ENCODE measurements around the gene MAZ. TPM values are rescaled to one million over a fixed set of nuclear protein-coding genes. Genes with fewer than 3 reads are reported as not detected.
"Not testable (repeated sequence)": the region's sequence is repeated elsewhere in the genome, so short reads cannot be mapped to it uniquely, and the experiment has no call there.

MAZ gene
- 100 to 1,000 TPM; 124 to 148 TPM for total RNA-seq
- long read RNA-seq, donor 1, transcript MAZ-202 (5 exons, 2,532 nt): major isoform, 20 of 63 reads
- long read RNA-seq, donor 1, transcript MAZ-214 (3 exons, 1,464 nt): minor isoform, 19 of 63 reads
- long read RNA-seq, donor 1, transcript MAZ-201 (6 exons, 2,698 nt): minor isoform, 8 of 63 reads
- long read RNA-seq, donor 1, partial matches to known transcripts: 14 of 63 reads
- long read RNA-seq, donor 1, other reads (novel, unspliced or antisense): 2 of 63 reads
- long read RNA-seq, donor 2, transcript MAZ-214 (3 exons, 1,464 nt): major isoform, 29 of 90 reads
- long read RNA-seq, donor 2, partial matches to known transcripts: 58 of 90 reads
- long read RNA-seq, donor 2, other reads (novel, unspliced or antisense): 0 of 90 reads

- DNase-seq (ENCODE audit: low spot score): no peak
- intact Hi-C loops (cut with DNase I): no loop called here
Measured at GRCh38 chr16:29806099-29806579, at the start of gene MAZ. MAZ (plus strand) TSS chr16:29806529; CDS start chr16:29806702, 173 bp downstream.

DNA sequence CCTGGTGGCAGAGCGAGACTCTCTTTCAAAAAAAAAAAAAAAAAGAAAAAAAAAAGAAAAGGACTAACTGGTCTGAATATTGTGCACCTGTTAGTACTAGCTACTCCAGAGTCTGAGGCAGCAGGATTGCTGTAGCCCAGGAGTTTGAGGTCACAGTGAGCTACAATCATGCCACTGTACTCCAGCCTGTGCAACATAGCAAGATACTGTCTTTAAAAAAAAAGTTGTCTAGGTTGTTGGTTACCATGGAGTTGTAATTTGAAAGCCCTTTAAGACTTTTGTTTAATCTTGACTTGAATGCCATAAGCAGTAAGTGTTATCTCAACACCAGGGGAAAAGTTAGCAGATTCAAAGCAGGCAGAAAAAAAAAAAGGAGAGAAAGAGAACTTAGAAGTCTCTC, 49.7 kb upstream of the MAZ start:
- no peak for DNase-seq (ENCODE audit: low spot score)
- intact Hi-C loops (cut with DNase I): no loop called here

DNA sequence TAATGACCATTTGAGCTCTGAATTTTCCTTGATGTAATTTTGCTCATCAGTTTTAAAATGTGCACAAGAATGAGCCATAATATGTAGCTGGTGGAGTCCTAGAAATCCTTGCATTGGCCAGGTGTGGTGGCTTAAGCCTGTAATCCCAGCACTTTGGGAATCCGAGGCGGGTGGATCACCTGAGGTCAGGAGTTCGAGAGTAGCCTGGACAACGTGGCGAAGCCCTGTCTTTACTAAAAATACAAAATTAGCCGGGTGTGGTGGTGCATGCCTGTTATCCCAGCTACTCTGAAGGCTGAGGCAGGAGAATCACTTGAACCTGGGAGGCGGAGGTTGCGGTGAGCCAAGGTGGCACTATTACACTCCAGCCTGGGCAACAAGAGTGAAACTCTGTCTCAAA, 49.2 kb upstream of the MAZ start:
- intact Hi-C loops (cut with DNase I); DNase-seq (ENCODE audit: low spot score): not testable (repeated sequence)

- intact Hi-C loops (cut with DNase I): no loop called here
- DNase-seq (ENCODE audit: low spot score): no peak
Measured at GRCh38 chr16:29757950-29758466, 48.3 kb upstream of the MAZ start.

- intact Hi-C loops (cut with DNase I): no loop called here
Measured at GRCh38 chr16:29760567-29761279, 45.6 kb upstream of the MAZ start.

GRCh38 chr16:29761280-29761651, 45.1 kb upstream of the MAZ start:
- intact Hi-C loops (cut with DNase I); DNase-seq (ENCODE audit: low spot score): not testable (repeated sequence)

More at GRCh38 chr16:29760567-29761279, 45.6 kb upstream of the MAZ start:
- DNase-seq (ENCODE audit: low spot score): no peak

DNA sequence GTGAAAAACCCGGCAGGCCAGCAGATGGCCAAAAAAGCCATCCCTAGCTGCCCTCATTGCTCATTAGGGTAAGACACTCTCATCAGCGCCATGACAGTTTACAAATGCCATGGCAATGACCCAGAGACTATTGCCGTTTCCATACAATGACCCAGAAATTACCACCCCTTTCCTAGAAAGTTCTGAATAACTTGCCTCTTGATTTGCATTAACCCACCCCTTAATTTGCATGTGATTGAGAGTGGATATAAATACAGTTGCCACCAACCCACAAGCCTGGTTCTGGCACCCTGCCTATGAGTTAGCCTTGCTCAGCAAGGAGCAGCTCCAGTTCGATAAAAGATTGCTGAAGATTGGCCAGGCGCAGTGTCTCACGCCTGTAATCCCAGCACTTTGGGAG, 44.4 kb upstream of the MAZ start:
- DNase-seq (ENCODE audit: low spot score): no peak
- intact Hi-C loops (cut with DNase I): no loop called here

DNA sequence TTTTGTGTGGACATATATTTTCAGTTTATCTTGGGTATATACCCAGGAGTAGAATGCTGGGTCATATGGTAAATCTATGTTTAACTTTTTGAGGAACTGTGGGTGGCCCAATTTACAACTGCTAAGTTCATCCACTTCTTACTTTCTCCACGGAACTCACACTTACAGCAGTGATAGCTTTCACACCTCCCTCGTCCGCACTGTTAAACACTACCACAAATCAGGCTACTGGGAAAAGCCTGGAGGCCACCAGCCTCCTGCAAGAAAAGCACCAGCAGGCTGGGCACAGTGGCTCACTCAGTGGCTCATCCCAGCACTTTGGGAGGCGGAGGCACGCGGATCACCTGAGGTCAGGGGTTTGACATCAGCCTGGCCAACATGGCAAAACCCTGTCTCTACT, 43.0 kb upstream of the MAZ start:
- intact Hi-C loops (cut with DNase I): no loop called here
- DNase-seq (ENCODE audit: low spot score): no peak

GRCh38 chr16:29765167-29766032, 40.9 kb upstream of the MAZ start:
- no peak for DNase-seq (ENCODE audit: low spot score)
- intact Hi-C loops (cut with DNase I): no loop called here

- no peak for DNase-seq (ENCODE audit: low spot score)
- intact Hi-C loops (cut with DNase I): no loop called here
Measured at GRCh38 chr16:29766571-29766970, 39.8 kb upstream of the MAZ start.

- intact Hi-C loops (cut with DNase I): no loop called here
Measured at GRCh38 chr16:29767062-29767461, 39.3 kb upstream of the MAZ start.

DNA sequence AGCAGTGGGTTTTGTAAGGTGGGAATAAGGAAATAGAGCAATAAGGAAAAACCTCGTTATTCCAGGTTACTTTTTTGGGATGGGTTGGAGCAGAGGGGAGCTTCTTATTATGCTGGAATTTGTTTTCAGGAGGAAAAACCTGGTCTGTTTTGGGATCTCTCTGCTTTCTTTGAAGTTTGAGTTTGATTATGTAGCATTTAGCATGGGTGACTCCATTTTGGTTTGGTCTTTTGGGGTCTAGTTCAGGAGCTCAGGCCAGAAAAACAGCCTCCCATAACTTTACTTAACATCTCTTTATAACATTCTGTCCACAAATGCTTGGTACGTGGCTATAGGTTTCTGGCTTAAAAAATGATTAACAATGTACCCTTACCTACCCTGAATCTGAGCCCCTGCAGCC, 36.8 kb upstream of the MAZ start:
- no peak for DNase-seq (ENCODE audit: low spot score)
- intact Hi-C loops (cut with DNase I): no loop called here

More at GRCh38 chr16:29767062-29767461, 39.3 kb upstream of the MAZ start:
- DNase-seq (ENCODE audit: low spot score): no peak

- intact Hi-C loops (cut with DNase I): loop anchor here in 1 of 2 donors (10.0 kb wide), 1 partner anchor 1054 kb away; no protein-coding TSS in a partner anchor
- no peak for DNase-seq (ENCODE audit: low spot score)
Measured at GRCh38 chr16:29770250-29770929, 35.9 kb upstream of the MAZ start.

DNA sequence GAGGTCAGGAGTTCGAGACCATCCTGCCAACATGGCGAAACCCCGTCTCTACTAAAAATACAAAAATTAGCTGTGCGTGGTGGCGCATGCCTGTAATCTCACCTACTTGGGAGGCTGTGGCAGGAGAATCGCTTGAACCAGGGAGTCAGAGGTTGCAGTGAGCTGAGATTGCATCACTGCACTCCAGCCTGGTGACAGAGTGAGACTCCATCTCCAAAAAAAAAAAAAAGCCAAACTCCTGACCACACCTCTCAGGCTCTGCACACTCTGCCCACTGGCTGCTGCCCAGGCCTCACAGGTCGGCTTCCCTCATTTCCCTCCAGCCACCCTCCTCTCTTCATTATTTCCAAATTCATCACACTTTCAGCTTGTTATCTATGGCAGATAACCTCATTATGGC, 34.0 kb upstream of the MAZ start:
- not testable (repeated sequence) for DNase-seq (ENCODE audit: low spot score)
- intact Hi-C loops (cut with DNase I): loop anchor here in 1 of 2 donors (10.0 kb wide), 1 partner anchor 1052 kb away; no protein-coding TSS in a partner anchor

- no peak for DNase-seq (ENCODE audit: low spot score)
- intact Hi-C loops (cut with DNase I): loop anchor here in 1 of 2 donors (10.0 kb wide), 1 partner anchor 1050 kb away; no protein-coding TSS in a partner anchor
Measured at GRCh38 chr16:29774730-29775129, 31.6 kb upstream of the MAZ start.

DNA sequence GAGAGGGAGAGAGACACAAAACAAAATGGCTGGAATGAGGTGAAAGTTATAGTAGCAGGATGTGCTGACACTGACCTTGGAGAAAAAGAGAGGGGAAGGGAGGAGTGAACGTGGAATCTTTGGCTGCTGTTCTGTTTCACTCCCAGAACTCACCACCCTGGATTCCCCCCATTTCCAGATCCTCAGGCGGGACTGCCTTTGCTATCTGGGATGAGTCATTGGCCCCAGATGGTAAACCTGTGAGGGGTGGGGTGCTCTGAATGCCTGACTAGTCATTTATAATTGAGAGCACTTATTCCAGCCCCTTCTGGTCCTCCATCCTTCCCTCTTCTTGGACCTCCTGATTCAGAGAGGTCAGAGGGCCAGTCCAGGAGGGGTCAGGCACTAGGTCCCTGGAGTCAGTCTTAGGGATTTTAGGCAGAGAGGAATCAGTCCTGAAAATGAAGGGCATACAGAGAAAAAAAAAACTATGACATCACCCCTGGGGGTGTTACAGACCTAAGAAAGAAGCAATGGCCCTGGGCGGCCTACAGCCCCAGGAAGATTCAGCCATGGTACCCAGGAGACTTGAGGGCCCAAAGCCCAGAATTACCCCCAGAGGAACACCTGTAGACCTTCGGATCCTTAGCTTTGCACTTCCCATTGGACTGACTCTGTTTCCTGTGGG, 30.5 kb upstream of the MAZ start:
- intact Hi-C loops (cut with DNase I): loop anchor here in 1 of 2 donors (10.0 kb wide), 1 partner anchor 1049 kb away; no protein-coding TSS in a partner anchor

DNA sequence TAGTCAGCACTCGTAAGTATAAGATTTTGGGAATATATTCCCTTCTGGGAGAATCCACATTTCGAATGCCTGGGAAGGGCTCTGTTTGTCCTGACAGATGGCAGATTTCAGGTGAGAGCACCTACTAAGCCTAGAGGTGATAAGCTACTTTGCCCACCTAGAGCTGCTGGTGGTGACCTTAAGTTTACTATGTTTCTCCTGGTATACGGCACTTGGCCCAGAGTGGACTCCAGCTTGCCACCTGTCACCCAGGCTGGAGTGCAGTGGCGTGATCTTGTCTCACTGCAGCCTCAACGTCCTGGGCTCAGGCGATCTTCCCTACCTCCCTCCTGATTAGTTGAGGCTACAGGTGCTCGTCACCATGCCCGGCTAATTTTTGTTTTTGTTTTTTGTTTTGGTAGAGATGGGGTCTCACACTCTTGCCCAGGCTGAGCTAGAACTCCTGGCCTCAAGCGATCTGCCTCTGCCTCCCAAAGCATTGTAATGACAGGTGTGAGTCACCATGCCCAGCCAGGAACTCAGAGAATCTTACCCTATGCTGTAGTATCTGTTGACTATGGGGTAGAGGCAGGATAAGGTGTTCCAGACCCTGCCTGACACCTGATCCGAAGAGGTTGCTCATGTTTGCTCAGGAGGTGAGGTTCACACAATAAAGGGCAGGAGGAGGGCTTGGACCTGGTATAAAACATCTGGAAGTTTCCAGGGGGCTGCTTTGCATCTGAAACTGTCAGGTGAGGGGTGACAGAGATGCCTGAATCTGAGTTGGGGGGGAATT, 28.6 kb upstream of the MAZ start, which contains the start of gene ZG16:
ZG16 (plus strand) TSS at position 681 of the 775 bp plus-strand sequence. CDS start 1,011 bp downstream, outside the sequence.
- no peak for DNase-seq (ENCODE audit: low spot score)
- intact Hi-C loops (cut with DNase I): loop anchor here in 1 of 2 donors (10.0 kb wide), 1 partner anchor 1047 kb away; no protein-coding TSS in a partner anchor

More for the DNA sequence above, 30.5 kb upstream of the MAZ start:
- no peak for DNase-seq (ENCODE audit: low spot score)

All from posterior vena cava (tissue), 2 donors.